Subcutaneous adipose tissue (tissue), 4 donors: ENCODE results near the gene AK9. TPM values are rescaled to one million over a fixed set of nuclear protein-coding genes. Genes with fewer than 3 reads are reported as not detected.

Experiments used
- CTCF ChIP-seq: fragments of 450-650 bp; IDR thresholded peaks from one replicate; pipeline ENCODE4 v1.5.1; 2016; ENCODE audit warnings: low read depth, mild to moderate bottlenecking, control low read depth, antibody characterized with exemption, moderate library complexity
- total RNA-seq, 4 donors: library from RNA; depleted of rRNA; stranded (reverse); fragments of >200 nt; gene quantifications; one replicate each; pipeline ENCODE4 v1.1.0, GENCODE V29; 2016

Gene AK9
- total RNA-seq, 4 donors from 2014 or later, result 7.0 to 9.8 (median 8.1) TPM

DNA sequence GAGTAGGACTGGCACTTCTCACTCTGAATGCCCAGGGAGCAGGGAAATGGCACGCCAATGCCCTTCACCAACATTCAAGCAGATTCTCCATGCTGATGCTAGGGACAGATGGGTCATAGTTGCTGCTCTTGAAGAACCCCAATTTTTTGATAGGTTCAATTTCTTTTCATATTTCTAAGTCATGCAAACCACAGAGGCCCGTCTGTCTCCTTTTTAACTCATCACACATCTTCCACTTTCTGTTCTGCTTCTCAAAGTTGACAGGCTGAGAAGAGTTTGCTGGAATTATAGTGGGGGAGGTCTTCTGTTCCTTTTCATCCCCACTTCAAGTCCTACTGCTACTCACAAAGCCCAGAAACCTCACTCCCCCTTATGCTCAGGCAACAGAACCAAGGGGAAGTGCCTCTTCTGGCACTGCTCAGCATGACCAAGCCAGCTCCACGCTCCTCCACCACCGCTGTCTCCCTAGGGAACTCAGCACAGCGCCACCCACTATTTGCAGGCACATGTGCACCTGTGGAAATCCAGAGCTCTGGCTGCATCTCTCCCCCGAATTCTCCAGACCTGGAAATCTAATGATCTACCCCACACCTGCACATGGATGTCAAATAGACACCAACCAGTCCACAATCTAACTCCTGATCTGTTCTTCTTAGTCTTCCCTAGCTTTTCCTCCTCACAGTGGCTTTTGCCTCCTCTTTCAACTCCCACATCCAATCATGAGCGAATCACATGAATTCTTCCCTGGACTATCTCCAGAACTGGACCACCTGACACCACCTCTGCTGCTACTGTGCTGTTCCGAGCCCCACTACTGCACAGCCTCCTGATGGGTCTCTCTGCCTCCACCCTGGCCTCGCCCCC is 218.6 kb downstream of the AK9 start:
- no peak for TF ChIP-seq CTCF

DNA sequence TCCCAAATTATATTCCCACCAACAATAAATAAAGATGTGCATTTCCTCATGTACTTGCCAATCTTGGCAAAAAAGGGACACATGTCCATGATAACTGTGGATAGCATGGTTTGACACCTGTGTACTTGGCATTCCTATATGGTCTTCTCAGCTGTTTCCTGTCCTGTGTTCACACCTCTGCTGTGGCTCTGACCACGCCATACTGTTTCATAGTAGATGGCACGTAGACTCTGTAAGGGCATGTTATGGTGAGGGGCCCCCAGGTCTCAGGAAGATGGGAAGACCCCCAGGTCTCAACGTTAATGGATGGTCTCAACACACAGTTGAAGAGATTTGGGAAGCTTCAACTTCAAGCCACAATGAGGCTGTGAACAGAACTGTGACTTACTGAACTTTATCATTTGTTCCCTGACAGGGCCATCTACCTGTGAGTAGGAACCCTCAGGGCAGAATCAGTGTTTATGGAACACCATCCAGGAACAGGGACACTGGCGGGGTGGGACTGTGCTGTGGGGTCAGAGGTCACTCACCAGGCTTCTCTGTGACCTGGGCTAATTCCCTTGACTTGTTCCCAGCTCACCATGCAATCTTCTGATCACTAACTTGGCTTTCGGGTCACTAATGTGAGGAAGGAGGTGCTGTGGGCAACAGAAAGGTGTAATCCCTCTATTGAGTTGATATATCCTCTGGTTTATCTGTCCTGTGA is 219.7 kb downstream of the AK9 start:
- TF ChIP-seq CTCF, result no peak

DNA sequence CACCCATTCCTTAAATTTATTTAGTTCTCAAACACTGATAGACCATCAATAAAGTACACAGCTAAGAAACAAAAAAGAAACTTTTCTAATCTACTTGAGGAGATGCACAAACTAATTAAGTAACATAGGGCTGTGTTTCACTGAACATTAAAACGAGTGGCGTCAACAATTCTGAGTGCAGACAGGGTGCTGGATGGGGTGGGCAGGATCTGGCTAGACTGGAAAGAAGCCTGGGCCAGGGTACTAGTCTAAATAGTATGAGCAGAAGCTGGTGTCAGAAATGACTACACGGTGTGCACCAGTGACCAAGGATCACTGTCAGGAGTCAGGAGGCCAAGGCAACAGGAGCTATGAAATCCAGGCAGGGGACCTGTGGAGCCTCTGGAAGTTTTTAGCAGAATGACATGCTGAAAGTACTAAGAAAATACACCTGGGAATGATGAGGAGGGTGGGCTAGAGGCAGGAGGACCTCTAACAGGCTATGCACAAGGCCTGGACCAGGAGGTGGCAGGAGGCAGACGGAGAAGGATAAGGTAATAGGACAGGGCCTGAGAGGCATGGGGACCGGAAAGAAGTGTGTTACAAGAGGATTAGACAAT is 221.3 kb downstream of the AK9 start:
- no peak for TF ChIP-seq CTCF

GRCh38 chr6:109467696-109468095 is 223.3 kb downstream of the AK9 start:
- TF ChIP-seq CTCF, result no peak

- TF ChIP-seq CTCF, result no peak
Measured at GRCh38 chr6:109466212-109466923, 224.6 kb downstream of the AK9 start.

DNA sequence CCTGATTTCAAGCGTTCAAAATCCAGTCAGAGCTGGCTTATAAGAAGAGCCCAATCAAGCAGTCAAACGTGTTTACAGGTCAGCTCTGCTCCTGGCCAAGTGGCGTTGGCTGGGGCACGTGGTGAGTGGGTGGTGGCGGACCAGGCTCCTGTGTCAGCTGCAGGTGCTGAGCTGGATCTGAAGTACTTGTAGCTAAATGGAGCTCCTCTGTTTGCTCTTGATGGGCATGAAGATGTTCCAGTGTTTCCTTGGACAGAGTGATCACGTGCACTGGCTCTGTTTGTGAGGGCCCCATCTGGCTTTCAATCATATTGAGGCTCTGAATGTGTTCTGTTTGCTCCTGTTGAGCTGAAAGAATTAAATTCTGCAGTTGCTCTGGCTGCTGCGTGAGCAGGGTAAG is 225.2 kb downstream of the AK9 start:
- TF ChIP-seq CTCF, result no peak
